OCI-LY7 (cell line): ENCODE results near the gene MPZL2. TPM values are rescaled to one million over a fixed set of nuclear protein-coding genes. Genes with fewer than 3 reads are reported as not detected.

Experiments used
- BruUV-seq: library from RNA; stranded (reverse); fragments of 400-500 nt; replicated peaks from 2 replicates; lab custom pipeline; 2021; lab: Mats Ljungman, UMichigan
- CTCF ChIA-PET: fragments of 300-600 bp; sonication (Branson Sonifier 250); formaldehyde crosslinking; loops from one replicate; lab custom pipeline; 2022; ENCODE audit warnings: antibody characterized with exemption; ENCODE audit not compliant: unreplicated experiment; lab: Charles Lee
- POLR2A ChIA-PET: fragments of 300-600 bp; sonication (Branson Sonifier 250); formaldehyde crosslinking; loops from one replicate; lab custom pipeline; 2022; ENCODE audit warnings: antibody characterized with exemption; lab: Charles Lee
- DNase-seq: peaks from one replicate; pipeline ENCODE4 v3.0.0-alpha.2; 2015; ENCODE audit warnings: low spot score
- H2AFZ ChIP-seq: fragments of 200-600 bp; sonication (generic), shearing (Covaris generic); 2 replicates; pipeline ENCODE4 v1.6.1; 2014; ENCODE audit warnings: mild to moderate bottlenecking, antibody characterized with exemption, low read length, moderate library complexity
- H3K27ac ChIP-seq: fragments of 200-600 bp; sonication (generic); 2 replicates; pipeline ENCODE4 v1.5.1; 2014; ENCODE audit warnings: mixed run types, low read depth, mild to moderate bottlenecking, moderate library complexity, low read length, inconsistent platforms; ENCODE audit not compliant: poor library complexity, severe bottlenecking
- H3K36me3 ChIP-seq: fragments of 200-600 bp; sonication (generic); 2 replicates; pipeline ENCODE4 v1.6.1; 2014; ENCODE audit warnings: mild to moderate bottlenecking, antibody characterized with exemption, low read length, moderate library complexity, mixed read lengths; ENCODE audit not compliant: insufficient read depth
- H3K4me1 ChIP-seq: fragments of 200-600 bp; sonication (generic); 2 replicates; pipeline ENCODE4 v1.5.1; 2014; ENCODE audit warnings: mild to moderate bottlenecking, low read length; ENCODE audit not compliant: insufficient read depth, poor library complexity, severe bottlenecking
- H3K4me2 ChIP-seq: fragments of 200-600 bp; sonication (generic); 2 replicates; pipeline ENCODE4 v1.6.1; 2014; ENCODE audit warnings: mild to moderate bottlenecking, low read length
- H3K4me3 ChIP-seq: fragments of 200-600 bp; sonication (generic); 2 replicates; pipeline ENCODE4 v1.5.1; 2014; ENCODE audit warnings: mild to moderate bottlenecking, low read depth, low read length; ENCODE audit not compliant: poor library complexity, severe bottlenecking
- H3K79me2 ChIP-seq: fragments of 200-600 bp; sonication (generic); 2 replicates; pipeline ENCODE4 v1.6.1; 2016; ENCODE audit warnings: low read depth, mild to moderate bottlenecking, low read length, moderate library complexity, mixed read lengths; ENCODE audit not compliant: insufficient read depth
- H3K9me2 ChIP-seq: fragments of 200-600 bp; sonication (generic); 2 replicates; pipeline ENCODE4 v1.6.1; 2016; ENCODE audit warnings: mild to moderate bottlenecking, low read length, mixed read lengths; ENCODE audit not compliant: insufficient read depth
- H3K9me3 ChIP-seq: fragments of 200-600 bp; sonication (generic); 2 replicates; pipeline ENCODE4 v1.6.1; 2014; ENCODE audit warnings: mild to moderate bottlenecking, mixed run types, low read length, mixed read lengths
- H4K20me1 ChIP-seq: fragments of 200-600 bp; sonication (generic); 2 replicates; pipeline ENCODE4 v1.6.1; 2014; ENCODE audit warnings: mild to moderate bottlenecking, antibody characterized with exemption, low read length, moderate library complexity, mixed read lengths; ENCODE audit not compliant: insufficient read depth
- CTCF ChIP-seq: fragments of 200-600 bp; sonication (generic); conservative IDR thresholded peaks from 2 replicates; pipeline ENCODE4 v1.5.1; 2014; ENCODE audit warnings: mild to moderate bottlenecking, antibody characterized with exemption, low read length, moderate library complexity, mixed read lengths
- EZH2phosphoT487 ChIP-seq: fragments of 200-600 bp; sonication (generic); IDR thresholded peaks from 2 replicates; pipeline ENCODE4 v1.6.1; 2018; ENCODE audit warnings: low read depth, borderline replicate concordance, mild to moderate bottlenecking, mixed run types, antibody characterized with exemption, low read length, moderate library complexity, mixed read lengths
- intact Hi-C: fragments of 100-400 bp; cut with micrococcal nuclease; formaldehyde crosslinking; loops from one replicate; pipeline ENCODE4 v1.10.0; 2022; ENCODE audit not compliant: unreplicated experiment
- total RNA-seq, 2 experiments: library from RNA; depleted of rRNA in 1 of 2; stranded (reverse); fragments of >200 nt in 1 of 2; shearing (Covaris generic) in 1 of 2; gene quantifications; 2 replicates each; pipeline ENCODE4 v1.2.3, GENCODE V29; 2014 to 2022

The MPZL2 gene
- total RNA-seq, 2 experiments from 2014 or later = not detected

GRCh38 chr11:118312328-118312727 is 48.2 kb upstream of the MPZL2 start:
- H3K27ac ChIP-seq = peak overlapping the region; percentile 99

GRCh38 chr11:118311518-118311917 is 47.4 kb upstream of the MPZL2 start:
- Histone ChIP-seq H3K4me2 (peak overlapping the region; percentile 80), H3K4me3 (peak overlapping the region; percentile 43), H3K79me2 (no peaks in the 10 kb centered on the region), H3K27ac (peak overlapping the region; percentile 99), H3K36me3 (no peaks in the 10 kb centered on the region), H4K20me1 (no peaks in the 10 kb centered on the region), H3K4me1 (peaks cover 60% of the 10 kb centered on the region), H3K9me2 (no peaks in the 10 kb centered on the region), H3K9me3 (no peaks in the 10 kb centered on the region), H2AFZ (peak overlapping the region; percentile 64; the same call in 1 of the 2 replicates)
- POLR2A ChIA-PET = interaction anchor here (0.5 to 1.7 kb wide), 14 partner anchors 10 to 521 kb away, joined by 3 to 10 read pairs (median 3); partner anchors contain the start of gene UBE4A
- CTCF ChIA-PET = interaction anchor here (1.2 to 1.7 kb wide), 3 partner anchors 28 to 113 kb away, joined by 3 to 8 read pairs (median 4); no protein-coding TSS in a partner anchor
- DNase-seq = peak; percentile 50
- intact Hi-C loops = loop anchor here (1.0 kb wide), 1 partner anchor 113 kb away; no protein-coding TSS in a partner anchor
- no TSS peak for BruUV-seq
- TF ChIP-seq CTCF (peak; percentile 66), EZH2phosphoT487 (no peak)

More at GRCh38 chr11:118312328-118312727, 48.2 kb upstream of the MPZL2 start:
- Histone ChIP-seq H3K4me2 (peak overlapping the region; percentile 80), H2AFZ (peak overlapping the region; percentile 64; the same call in 1 of the 2 replicates), H3K9me3 (no peaks in the 10 kb centered on the region), H3K79me2 (no peaks in the 10 kb centered on the region), H4K20me1 (no peaks in the 10 kb centered on the region), H3K36me3 (no peaks in the 10 kb centered on the region), H3K4me3 (peak overlapping the region; percentile 43), H3K9me2 (no peaks in the 10 kb centered on the region), H3K4me1 (peaks cover 66% of the 10 kb centered on the region)
- intact Hi-C loops = loop anchor here (1.0 kb wide), 1 partner anchor 60 kb away; the partner anchor contains the start of gene MPZL3
- ChIA-PET CTCF (interaction anchor here (1.2 to 1.7 kb wide), 2 partner anchors 27 to 114 kb away, joined by 4 to 8 read pairs; no protein-coding TSS in a partner anchor), POLR2A (interaction anchor here (0.8 to 1.7 kb wide), 10 partner anchors 9 to 104 kb away, joined by 3 to 10 read pairs (median 3); partner anchors contain the start of gene UBE4A)
- TF ChIP-seq EZH2phosphoT487 (no peak), CTCF (no peak)
- BruUV-seq = no TSS peak
- peak; percentile 44 for DNase-seq
